Endodermal cell (in vitro differentiated cells): ENCODE results near the gene ROR2. TPM values are rescaled to one million over a fixed set of nuclear protein-coding genes. Genes with fewer than 3 reads are reported as not detected.

ENCODE experiments used
- DNase-seq: peaks from one replicate; pipeline ENCODE4 v3.0.0-alpha.2; 2017
- H3K27ac ChIP-seq: 2 replicates; pipeline ENCODE4 v1.5.1; 2013; ENCODE audit warnings: mild to moderate bottlenecking, low read depth, low read length, moderate library complexity
- H3K27me3 ChIP-seq: 2 replicates; pipeline ENCODE4 v1.6.1; 2013; ENCODE audit warnings: mild to moderate bottlenecking, low read length, moderate library complexity; ENCODE audit not compliant: insufficient read depth, control insufficient read depth, poor library complexity, severe bottlenecking
- H3K36me3 ChIP-seq: 2 replicates; pipeline ENCODE4 v1.7.0; 2013; ENCODE audit warnings: mild to moderate bottlenecking, low read length, moderate library complexity; ENCODE audit not compliant: control insufficient read depth, insufficient read depth
- H3K4me1 ChIP-seq: one replicate; pipeline ENCODE4 v1.7.0; 2013; ENCODE audit warnings: low read length; ENCODE audit not compliant: control insufficient read depth, insufficient read depth
- H3K4me3 ChIP-seq: 2 replicates; pipeline ENCODE4 v1.5.1; 2013; ENCODE audit warnings: mild to moderate bottlenecking, low read length, moderate library complexity
- H3K9ac ChIP-seq: 2 replicates; pipeline ENCODE4 v1.6.1; 2013; ENCODE audit warnings: mild to moderate bottlenecking, low read length, moderate library complexity; ENCODE audit not compliant: poor library complexity, severe bottlenecking; ENCODE audit errors: extremely low read depth
- H3K9me3 ChIP-seq: 2 replicates; pipeline ENCODE4 v1.6.1; 2013; ENCODE audit warnings: mild to moderate bottlenecking, low read length, moderate library complexity; ENCODE audit not compliant: control insufficient read depth
- H3K27ac Mint-ChIP-seq: 2 replicates; pipeline ENCODE4 v1.8.0; 2020; ENCODE audit warnings: mixed read lengths
- H3K27me3 Mint-ChIP-seq: 2 replicates; pipeline ENCODE4 v1.8.0; 2021; ENCODE audit warnings: mild to moderate bottlenecking, mixed read lengths; ENCODE audit not compliant: insufficient read depth
- H3K36me3 Mint-ChIP-seq: 2 replicates; pipeline ENCODE4 v1.8.0; 2020; ENCODE audit warnings: low read depth, mixed read lengths
- H3K4me1 Mint-ChIP-seq: 2 replicates; pipeline ENCODE4 v1.8.0; 2020; ENCODE audit warnings: mixed read lengths
- H3K4me3 Mint-ChIP-seq: 2 replicates; pipeline ENCODE4 v1.8.0; 2020; ENCODE audit warnings: mild to moderate bottlenecking, moderate library complexity, mixed read lengths
- H3K9me3 Mint-ChIP-seq: 2 replicates; pipeline ENCODE4 v1.8.0; 2020; ENCODE audit warnings: mild to moderate bottlenecking, mixed read lengths
- whole genome bisulfite sequencing, 2 experiments: methylation state at CpG; one replicate each; pipeline versions ENCODE4 v1.1.5 to v1.1.7; 2013; ENCODE audit warnings: missing lambda C conversion rate in 2 of 2, mixed read lengths in 1 of 2; ENCODE audit not compliant: insufficient coverage in 1 of 2, insufficient read length in 1 of 2; 5-methylcytosine and 5-hydroxymethylcytosine counted together
- total RNA-seq, 2 donors: library from RNA; stranded (reverse); fragmentation: NEBNext Ultra II Directional in 1 of 2; extraction: Animal tissue kit (Norgen Biotek cat#: 25700) in 1 of 2; gene quantifications; 2 replicates in 1 of 2; 3 replicates in 1 of 2; pipeline ENCODE4 v1.2.1, GENCODE V29; 2021
- TF ChIP-seq, protein P1 (sequence below): fragments of 200-600 bp; sonication (generic); conservative IDR thresholded peaks from 2 replicates; pipeline ENCODE4 v1.5.0; 2021; ENCODE audit warnings: antibody characterized with exemption, mild to moderate bottlenecking

The ROR2 gene
- total RNA-seq, 2 donors from 2014 or later = 104 to 160 TPM

DNA sequence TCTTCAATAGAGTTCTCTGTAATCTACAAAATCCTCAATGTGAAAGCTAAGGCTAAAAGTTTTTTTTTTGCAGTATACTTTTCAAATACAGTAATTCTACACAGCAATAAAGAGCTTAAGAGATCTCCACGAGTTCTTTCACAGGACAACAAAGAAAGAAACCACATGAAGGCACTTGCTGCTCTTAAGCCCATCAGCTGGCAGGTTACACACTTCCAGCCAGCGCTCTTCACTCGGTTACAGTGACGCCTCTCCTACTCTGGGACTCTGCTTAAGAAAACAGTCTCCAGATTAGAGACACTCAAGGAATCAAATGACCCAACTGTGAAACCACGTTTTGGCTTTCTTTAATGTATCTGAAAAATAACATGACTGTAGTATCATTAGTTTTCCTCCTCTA lies 85.0 kb downstream of the ROR2 start:
- Histone ChIP-seq H3K9ac (no peak overlapping the region), H3K9me3 (peaks cover 10% of the 10 kb centered on the region), H3K36me3 (peaks cover 85% of the 10 kb centered on the region), H3K4me1 (peaks cover 14% of the 10 kb centered on the region), H3K27ac (no peak overlapping the region), H3K4me3 (no peak overlapping the region), H3K27me3 (no peaks in the 10 kb centered on the region)
- DNase-seq = peak; percentile 29
- H3K9me3 Mint-ChIP-seq = peaks cover 6% of the 10 kb centered on the region
- H3K27ac Mint-ChIP-seq = no peak overlapping the region
- 72 to 76% methylated on average over 4 to 5 of the region's 5 CpGs for WGBS, 2 experiments
- H3K36me3 Mint-ChIP-seq = peaks cover 48% of the 10 kb centered on the region
- TF ChIP-seq, protein P1, sequence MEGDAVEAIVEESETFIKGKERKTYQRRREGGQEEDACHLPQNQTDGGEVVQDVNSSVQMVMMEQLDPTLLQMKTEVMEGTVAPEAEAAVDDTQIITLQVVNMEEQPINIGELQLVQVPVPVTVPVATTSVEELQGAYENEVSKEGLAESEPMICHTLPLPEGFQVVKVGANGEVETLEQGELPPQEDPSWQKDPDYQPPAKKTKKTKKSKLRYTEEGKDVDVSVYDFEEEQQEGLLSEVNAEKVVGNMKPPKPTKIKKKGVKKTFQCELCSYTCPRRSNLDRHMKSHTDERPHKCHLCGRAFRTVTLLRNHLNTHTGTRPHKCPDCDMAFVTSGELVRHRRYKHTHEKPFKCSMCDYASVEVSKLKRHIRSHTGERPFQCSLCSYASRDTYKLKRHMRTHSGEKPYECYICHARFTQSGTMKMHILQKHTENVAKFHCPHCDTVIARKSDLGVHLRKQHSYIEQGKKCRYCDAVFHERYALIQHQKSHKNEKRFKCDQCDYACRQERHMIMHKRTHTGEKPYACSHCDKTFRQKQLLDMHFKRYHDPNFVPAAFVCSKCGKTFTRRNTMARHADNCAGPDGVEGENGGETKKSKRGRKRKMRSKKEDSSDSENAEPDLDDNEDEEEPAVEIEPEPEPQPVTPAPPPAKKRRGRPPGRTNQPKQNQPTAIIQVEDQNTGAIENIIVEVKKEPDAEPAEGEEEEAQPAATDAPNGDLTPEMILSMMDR = no peak
- no peaks in the 10 kb centered on the region for H3K27me3 Mint-ChIP-seq
- no peak overlapping the region for H3K4me3 Mint-ChIP-seq
- H3K4me1 Mint-ChIP-seq = peaks cover 39% of the 10 kb centered on the region

- no peak for DNase-seq
- H3K9ac ChIP-seq = no peak overlapping the region
- peaks cover 12% of the 10 kb centered on the region for H3K4me1 ChIP-seq
- no peak overlapping the region for H3K27ac ChIP-seq
- Mint-ChIP-seq H3K36me3 (peaks cover 54% of the 10 kb centered on the region), H3K4me1 (peaks cover 38% of the 10 kb centered on the region), H3K27ac (no peak overlapping the region), H3K27me3 (no peaks in the 10 kb centered on the region), H3K4me3 (no peak overlapping the region), H3K9me3 (peaks cover 6% of the 10 kb centered on the region)
- H3K27me3 ChIP-seq = no peaks in the 10 kb centered on the region
- WGBS, 2 experiments = 93% methylated on average over 4 of the region's 4 CpGs; no CpG with 5 or more reads in 1 of the 2 experiments
- TF ChIP-seq, protein P1 = no peak
- peaks cover 85% of the 10 kb centered on the region for H3K36me3 ChIP-seq
- H3K9me3 ChIP-seq = peaks cover 10% of the 10 kb centered on the region
- no peak overlapping the region for H3K4me3 ChIP-seq
Measured at GRCh38 chr9:91864380-91864779, 85.6 kb downstream of the ROR2 start.

DNA sequence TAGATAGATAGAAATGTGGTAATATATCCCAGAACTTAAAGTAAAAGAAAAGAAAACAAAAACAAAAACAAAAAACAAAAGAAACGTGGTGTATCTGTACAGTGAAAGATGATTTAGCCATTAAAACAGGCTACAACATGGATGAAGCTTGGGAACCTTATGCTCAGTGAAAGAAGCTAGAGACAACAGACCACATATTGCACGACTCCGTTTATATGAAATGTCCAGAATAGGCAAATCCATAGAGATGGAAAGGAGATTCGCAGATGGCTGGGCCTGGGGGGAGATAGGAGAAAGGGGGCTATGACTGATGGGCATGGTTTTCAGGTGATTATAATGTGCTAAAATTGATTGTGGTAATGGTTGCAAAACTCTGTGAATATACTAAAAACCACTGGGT lies 86.6 kb downstream of the ROR2 start:
- Histone ChIP-seq H3K27me3 (no peaks in the 10 kb centered on the region), H3K4me1 (peaks cover 15% of the 10 kb centered on the region), H3K27ac (no peak overlapping the region), H3K36me3 (peaks cover 83% of the 10 kb centered on the region), H3K4me3 (no peak overlapping the region), H3K9me3 (peaks cover 10% of the 10 kb centered on the region), H3K9ac (no peak overlapping the region)
- no peak overlapping the region for H3K27ac Mint-ChIP-seq
- H3K4me3 Mint-ChIP-seq = no peak overlapping the region
- peaks cover 36% of the 10 kb centered on the region for H3K4me1 Mint-ChIP-seq
- WGBS, 2 experiments = 94 to 100% methylated on average over 4 of the region's 4 CpGs
- no peak for DNase-seq
- TF ChIP-seq, protein P1 = no peak
- peaks cover 58% of the 10 kb centered on the region for H3K36me3 Mint-ChIP-seq
- peaks cover 6% of the 10 kb centered on the region for H3K9me3 Mint-ChIP-seq
- no peaks in the 10 kb centered on the region for H3K27me3 Mint-ChIP-seq
